ENCODE measurements around the gene KRT38. TPM values are rescaled to one million over a fixed set of nuclear protein-coding genes. Genes with fewer than 3 reads are reported as not detected.

KRT38 gene
- total RNA-seq, result under 0.01 and 0.13 TPM in 2 replicates

DNA sequence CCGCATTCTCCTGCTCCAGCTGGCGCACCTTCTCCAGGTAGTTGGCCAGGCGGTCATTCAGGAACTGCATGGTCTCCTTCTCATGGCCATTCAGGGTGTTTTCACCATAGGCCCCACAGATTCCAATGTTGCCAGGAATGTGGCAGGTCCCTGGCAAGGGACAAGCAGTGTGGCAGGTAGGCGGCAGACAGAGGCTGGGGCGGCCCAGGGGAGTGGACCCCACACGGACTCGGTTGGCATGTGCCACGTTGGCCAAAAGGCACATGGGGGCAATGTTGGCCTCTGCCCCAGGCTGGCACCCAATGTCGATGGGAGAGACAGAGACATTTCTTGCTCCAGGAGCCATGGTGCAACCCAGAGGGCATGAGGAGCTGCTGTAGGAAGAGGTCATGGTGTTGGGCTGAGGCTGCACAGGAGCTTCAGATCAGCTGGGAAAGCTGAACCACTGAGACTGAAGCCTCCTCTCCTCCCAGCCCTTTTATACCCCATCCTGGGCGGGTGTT, at the start of gene KRT38:
TSS of gene KRT38 (minus strand) at position 453 of the 503 bp plus-strand sequence. CDS start at position 391, 62 bp downstream.

DNA sequence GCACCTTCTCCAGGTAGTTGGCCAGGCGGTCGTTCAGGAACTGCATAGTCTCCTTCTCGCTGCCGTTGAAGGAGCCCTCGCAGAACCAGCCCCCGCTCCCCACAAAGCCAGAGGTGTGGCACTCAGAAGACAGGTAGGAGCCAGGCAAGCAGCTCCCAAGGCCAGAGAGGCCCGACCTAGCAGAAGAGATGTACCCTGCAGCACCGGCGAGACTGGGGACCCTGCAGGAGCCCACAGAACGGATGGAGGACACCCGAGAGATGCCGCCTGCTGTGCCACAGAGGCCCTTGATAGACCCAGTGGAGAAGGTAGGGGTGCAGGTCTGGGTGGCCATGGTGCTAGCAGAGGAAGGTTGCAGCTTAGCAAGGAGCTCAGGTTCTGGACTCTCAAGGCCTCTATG, 48.7 kb upstream of the KRT38 start, which contains the start of gene KRT36:
TSS of gene KRT36 (minus strand) at position 380 of the 400 bp plus-strand sequence. CDS start at position 334, 46 bp downstream.

DNA sequence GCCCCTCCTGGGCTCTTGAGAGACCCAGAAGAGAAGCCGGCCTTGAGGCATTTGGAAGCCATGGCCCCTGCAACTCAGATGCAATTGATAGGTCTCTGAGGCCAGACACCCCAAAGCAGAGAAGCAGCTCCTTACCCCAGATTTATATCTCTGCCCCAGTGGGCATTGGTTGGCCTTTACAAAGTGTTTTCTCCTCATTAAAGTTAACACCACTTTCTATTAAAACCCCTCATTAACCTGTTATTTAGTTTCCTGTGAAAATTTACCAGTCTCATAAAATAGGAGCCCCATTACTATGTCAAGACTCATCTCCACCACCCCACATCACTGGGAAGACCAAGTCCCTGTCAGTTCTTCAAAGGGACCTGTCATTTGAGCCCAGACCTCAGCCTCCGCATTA, 40.3 kb upstream of the KRT38 start, which contains the start of gene KRT35:
TSS of gene KRT35 (minus strand) at position 116 of the 400 bp plus-strand sequence. CDS start at position 62, 54 bp downstream.

DNA sequence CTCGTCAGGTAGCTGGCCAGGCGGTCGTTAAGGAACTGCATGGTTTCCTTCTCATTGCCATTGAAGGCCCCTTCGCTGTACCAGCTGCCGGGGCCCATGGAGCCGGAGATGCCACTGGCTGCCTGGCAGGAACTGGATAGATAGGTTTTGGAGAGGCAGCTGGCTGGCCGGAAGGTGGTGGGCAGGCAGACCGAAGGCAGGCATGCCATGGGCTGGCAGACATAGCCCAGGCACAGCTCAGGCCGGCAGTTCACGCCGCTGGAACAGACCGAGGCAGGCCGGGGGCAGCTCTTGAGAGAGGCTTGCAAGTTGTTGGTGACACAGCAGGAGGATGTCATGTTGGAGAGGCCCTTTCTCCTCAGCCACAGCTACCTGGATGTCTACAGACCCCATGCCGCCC, 26.2 kb upstream of the KRT38 start, which contains the start of gene KRT32:
TSS of gene KRT32 (minus strand) at position 399 of the 400 bp plus-strand sequence. CDS start at position 338, 61 bp downstream.

DNA sequence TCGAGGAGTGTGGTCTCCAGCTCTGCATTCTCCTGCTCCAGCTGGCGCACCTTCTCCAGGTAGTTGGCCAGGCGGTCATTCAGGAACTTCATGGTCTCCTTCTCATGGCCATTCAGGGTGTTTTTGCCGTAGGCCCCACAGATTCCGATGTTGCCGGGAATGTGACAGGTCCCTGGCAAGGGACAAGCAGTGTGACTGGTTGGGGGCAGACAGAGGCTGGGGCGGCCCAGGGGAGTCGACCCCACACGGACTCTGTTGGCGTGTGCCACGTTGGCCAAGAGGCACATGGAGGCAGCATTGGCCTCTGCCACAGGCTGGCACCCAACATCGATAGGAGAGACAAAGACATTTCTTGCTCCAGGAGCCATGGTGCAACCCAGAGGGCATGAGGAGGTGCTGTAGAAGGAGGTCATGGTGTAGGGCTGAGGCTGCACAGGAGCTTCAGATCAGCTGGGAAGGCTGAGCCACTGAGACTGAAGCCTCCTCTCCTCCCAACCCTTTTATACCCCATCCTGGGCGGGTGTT, 16.6 kb downstream of the KRT38 start, which contains the start of gene KRT37:
TSS of gene KRT37 (minus strand) at position 475 of the 525 bp plus-strand sequence. CDS start at position 413, 62 bp downstream.

DNA sequence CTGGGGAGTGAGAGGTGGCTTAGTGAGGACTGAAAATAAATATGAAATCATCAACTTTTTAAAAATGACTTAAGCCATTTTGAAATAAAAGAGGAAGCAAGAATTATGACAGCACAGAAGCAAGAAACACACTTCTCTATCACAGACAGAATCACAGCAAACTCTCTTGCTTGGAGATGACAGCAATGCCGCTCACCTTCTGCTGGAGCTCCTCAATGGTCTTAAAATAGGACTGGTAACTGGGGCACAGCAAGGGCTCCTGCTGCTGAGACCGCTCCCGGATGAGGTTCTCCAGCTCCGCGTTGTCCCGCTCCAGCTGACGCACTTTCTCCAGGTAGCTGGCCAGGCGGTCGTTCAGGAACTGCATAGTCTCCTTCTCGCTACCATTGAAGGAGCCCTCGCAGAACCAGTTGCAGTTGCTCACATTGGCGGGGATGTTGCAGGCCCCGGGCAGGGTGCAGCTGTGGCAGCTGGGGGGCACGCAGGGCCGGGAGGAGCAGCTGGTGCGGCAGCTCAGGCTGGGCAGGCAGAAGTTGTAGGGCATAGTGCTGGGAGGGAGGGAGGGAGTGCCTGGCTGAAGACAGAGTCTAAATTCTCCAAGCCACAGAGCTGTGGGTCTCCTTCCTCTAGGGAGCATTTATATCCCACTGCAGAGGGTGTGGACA, 43.7 kb downstream of the KRT38 start, which contains the start of gene KRT31:
TSS of gene KRT31 (minus strand) at position 613 of the 665 bp plus-strand sequence. CDS start at position 544, 69 bp downstream.

Other genes with a start within 250 kb of the KRT38 start
- gene KRTAP9-2, start 214.3 kb downstream of the KRT38 start, total RNA-seq, result not detected in 2 replicates
- gene KRTAP9-3, start 208.5 kb downstream of the KRT38 start, total RNA-seq, result not detected in 2 replicates
- gene KRTAP9-8, start 203.0 kb downstream of the KRT38 start, total RNA-seq, result not detected in 2 replicates
- not detected in 2 replicates for gene KRTAP9-4, start 191.3 kb downstream of the KRT38 start, total RNA-seq
- not detected in 2 replicates for gene KRTAP9-9, start 185.6 kb downstream of the KRT38 start, total RNA-seq
- not detected in 2 replicates for gene KRTAP9-6, start 175.6 kb downstream of the KRT38 start, total RNA-seq
- gene KRTAP9-7, start 165.3 kb downstream of the KRT38 start, total RNA-seq, result not detected in 2 replicates
- not detected in 2 replicates for gene KRTAP29-1, start 138.1 kb downstream of the KRT38 start, total RNA-seq
- gene KRTAP16-1, start 131.7 kb downstream of the KRT38 start, total RNA-seq, result not detected in 2 replicates
- gene KRTAP17-1, start 125.3 kb downstream of the KRT38 start, total RNA-seq, result not detected in 2 replicates
- gene KRT33A, start 90.2 kb downstream of the KRT38 start, total RNA-seq, result not detected in 2 replicates
- gene KRT33B, start 71.2 kb downstream of the KRT38 start, total RNA-seq, result not detected in 2 replicates
- gene KRT34, start 58.7 kb downstream of the KRT38 start, total RNA-seq, result 0.20 and 0.46 TPM in 2 replicates
- gene KRT31, start 43.4 kb downstream of the KRT38 start, total RNA-seq, result not detected in 2 replicates
- not detected in 2 replicates for gene KRT37, start 16.4 kb downstream of the KRT38 start, total RNA-seq
- 0.30 TPM in 1 of 2 replicates, not detected in the other for gene KRT32, start 26.4 kb upstream of the KRT38 start, total RNA-seq
- gene KRT35, start 40.2 kb upstream of the KRT38 start, total RNA-seq, result not detected in 2 replicates
- not detected in 2 replicates for gene KRT36, start 48.9 kb upstream of the KRT38 start, total RNA-seq
- gene KRT13, start 64.6 kb upstream of the KRT38 start, total RNA-seq, result not detected in 2 replicates
- 0.13 and 2.8 TPM in 2 replicates for gene KRT15, start 77.9 kb upstream of the KRT38 start, total RNA-seq
- gene KRT19, start 87.3 kb upstream of the KRT38 start, total RNA-seq, result 17.7 and 120 TPM in 2 replicates
- 0.07 TPM in 2 replicates for gene KRT9, start 131.1 kb upstream of the KRT38 start, total RNA-seq
- gene KRT14, start 145.9 kb upstream of the KRT38 start, total RNA-seq, result 0.59 and 1.3 TPM in 2 replicates
- gene KRT16, start 171.8 kb upstream of the KRT38 start, total RNA-seq, result 1.3 and 2.9 TPM in 2 replicates
- gene KRT17, start 183.6 kb upstream of the KRT38 start, total RNA-seq, result 3.0 and 9.0 TPM in 2 replicates
- gene EIF1, start 247.9 kb upstream of the KRT38 start, total RNA-seq, result 118 and 125 TPM in 2 replicates

Measured in smooth muscle cell of the pulmonary artery (primary cell).